ENCODE results near the gene COMMD4.
"Not testable (repeated sequence)": the region's sequence is repeated elsewhere in the genome, so short reads cannot be mapped to it uniquely, and the experiment has no call there.

- not testable (repeated sequence) for TF ChIP-seq CTCF, EP300, POLR2AphosphoS5, POLR2A (IDR thresholded peaks at IDR 0.05)
Measured at GRCh38 chr15:75332093-75332492, 3.8 kb upstream of the COMMD4 start.

Measured in stomach (tissue), 4 donors.